GM12892 (cell line): ENCODE results near the gene LY6G6F.

Experiments used
- POLR2A ChIP-seq: IDR thresholded peaks from 2 replicates; pipeline ENCODE4 v1.6.1; 2011; ENCODE audit warnings: low read depth, low read length, control low read depth
- POLR2AphosphoS5 ChIP-seq: IDR thresholded peaks from 2 replicates; pipeline ENCODE4 v1.6.1; 2011; ENCODE audit warnings: low read depth, low read length, control low read depth
- TAF1 ChIP-seq: IDR thresholded peaks from 2 replicates; pipeline ENCODE4 v1.6.1; 2011; ENCODE audit warnings: low read depth, mild to moderate bottlenecking, control low read depth, low read length, borderline replicate concordance

GRCh38 chr6:31727034-31727716, 20.5 kb downstream of the LY6G6F start:
- TF ChIP-seq POLR2AphosphoS5 (no peak), POLR2A (no peak; the same call in 1 of the 2 replicates), TAF1 (no peak)
